Testis (tissue), 3 donors: ENCODE measurements around the gene PNMA8C. TPM values are rescaled to one million over a fixed set of nuclear protein-coding genes. Genes with fewer than 3 reads are reported as not detected.

Source experiments
- DNase-seq: peaks from one replicate; pipeline ENCODE4 v3.0.0-alpha.2; 2019
- H3K27ac ChIP-seq, 2 donors: fragments of 200-600 bp; sonication (generic); one replicate each; pipeline ENCODE4 v1.5.1; 2019
- H3K27me3 ChIP-seq: fragments of 200-600 bp; sonication (generic); one replicate; pipeline ENCODE4 v1.5.1; 2019
- H3K36me3 ChIP-seq: fragments of 200-600 bp; sonication (generic); one replicate; pipeline ENCODE4 v1.5.1; 2017; ENCODE audit warnings: low read depth; ENCODE audit errors: missing control alignments
- H3K4me1 ChIP-seq: fragments of 200-600 bp; sonication (generic); one replicate; pipeline ENCODE4 v1.5.1; 2019
- H3K4me3 ChIP-seq, 2 donors: fragments of 200-600 bp; sonication (generic); one replicate each; pipeline ENCODE4 v1.5.1; 2017 to 2019
- H3K9me3 ChIP-seq: fragments of 200-600 bp; sonication (generic); one replicate; pipeline ENCODE4 v1.5.1; 2017
- POLR2A ChIP-seq: fragments of 450-650 bp; IDR thresholded peaks from one replicate; pipeline ENCODE4 v1.6.1; 2017; ENCODE audit warnings: antibody characterized with exemption, mild to moderate bottlenecking, moderate library complexity
- WGBS, 2 donors: methylation state at CpG; one replicate each; pipeline ENCODE4 v1.1.5; 2018; 5-methylcytosine and 5-hydroxymethylcytosine counted together
- intact Hi-C: fragments of 100-400 bp; cut with DNase I; formaldehyde crosslinking; loops from one replicate; pipeline ENCODE4 v1.15.1; 2023; ENCODE audit warnings: low total_unique reads
- polyA plus RNA-seq: library from polyadenylated mRNA; stranded (reverse); fragments of 350-450 nt; fragmentation: Illumina TruSeq; extraction: RNeasy Lipid Tissue Mini Kit (QIAGEN cat#74804); gene quantifications from one replicate; pipeline ENCODE4 v1.2.3, GENCODE V29; 2014; ENCODE audit warnings: low read depth, low replicate concordance; ENCODE audit not compliant: insufficient read depth
- total RNA-seq, 2 donors: library from RNA; depleted of rRNA; stranded (reverse); fragments of >200 nt; gene quantifications; one replicate each; pipeline ENCODE4 v1.2.3, GENCODE V29; 2016
- TF ChIP-seq, protein P1 (sequence below), 3 experiments: fragments of 450-650 bp in 2 of 3; fragments of 200-600 bp in 1 of 3; sonication (generic) in 1 of 3; IDR thresholded peaks; one replicate each; pipeline ENCODE4 v1.5.1; 2016 to 2019; ENCODE audit warnings: antibody characterized with exemption in 3 of 3, mild to moderate bottlenecking in 2 of 3, moderate library complexity in 1 of 3

PNMA8C gene
- total and polyA plus RNA-seq, 3 donors from 2014 or later, result 1.2 to 1.9 (median 1.4) TPM

DNA sequence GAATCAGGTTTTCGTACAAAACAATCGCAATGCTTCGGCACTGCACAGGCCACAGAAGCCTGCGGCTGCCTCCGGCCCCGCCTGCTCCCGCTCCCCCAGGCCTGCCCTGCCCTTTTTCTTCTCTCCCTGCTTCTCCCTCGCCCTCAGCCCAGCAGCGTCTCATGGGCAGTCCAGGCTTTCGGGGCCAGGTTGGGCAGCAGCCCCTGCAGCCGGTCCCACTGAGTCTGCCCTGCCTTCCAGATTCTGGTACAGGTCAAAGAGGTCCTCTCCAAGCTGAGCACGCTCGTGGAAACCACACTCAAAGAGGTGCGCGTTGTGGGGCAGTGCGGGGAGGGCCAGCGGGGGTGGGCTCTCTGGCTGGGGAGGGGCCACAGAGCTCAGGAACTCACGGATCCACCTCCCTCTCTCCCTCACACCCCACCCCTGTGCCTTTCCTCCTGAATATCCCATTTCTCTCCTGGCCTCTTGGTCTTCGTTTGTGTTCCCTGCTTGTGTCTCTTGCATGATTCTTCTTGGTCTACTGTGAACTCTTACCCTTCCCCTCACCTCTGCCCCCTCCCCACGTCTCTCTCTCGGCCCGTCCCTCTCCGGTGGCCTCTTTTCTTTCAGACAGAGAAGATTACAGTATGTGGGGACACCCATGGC, 45.4 kb downstream of the PNMA8C start:
- Histone ChIP-seq H3K27me3 (no peaks in the 10 kb centered on the region), H3K9me3 (no peaks in the 10 kb centered on the region), H3K4me1 (no peaks in the 10 kb centered on the region), H3K36me3 (no peaks in the 10 kb centered on the region), H3K27ac (no peak overlapping the region), H3K4me3 (no peak overlapping the region)
- no peak for DNase-seq
- TF ChIP-seq, protein P1, sequence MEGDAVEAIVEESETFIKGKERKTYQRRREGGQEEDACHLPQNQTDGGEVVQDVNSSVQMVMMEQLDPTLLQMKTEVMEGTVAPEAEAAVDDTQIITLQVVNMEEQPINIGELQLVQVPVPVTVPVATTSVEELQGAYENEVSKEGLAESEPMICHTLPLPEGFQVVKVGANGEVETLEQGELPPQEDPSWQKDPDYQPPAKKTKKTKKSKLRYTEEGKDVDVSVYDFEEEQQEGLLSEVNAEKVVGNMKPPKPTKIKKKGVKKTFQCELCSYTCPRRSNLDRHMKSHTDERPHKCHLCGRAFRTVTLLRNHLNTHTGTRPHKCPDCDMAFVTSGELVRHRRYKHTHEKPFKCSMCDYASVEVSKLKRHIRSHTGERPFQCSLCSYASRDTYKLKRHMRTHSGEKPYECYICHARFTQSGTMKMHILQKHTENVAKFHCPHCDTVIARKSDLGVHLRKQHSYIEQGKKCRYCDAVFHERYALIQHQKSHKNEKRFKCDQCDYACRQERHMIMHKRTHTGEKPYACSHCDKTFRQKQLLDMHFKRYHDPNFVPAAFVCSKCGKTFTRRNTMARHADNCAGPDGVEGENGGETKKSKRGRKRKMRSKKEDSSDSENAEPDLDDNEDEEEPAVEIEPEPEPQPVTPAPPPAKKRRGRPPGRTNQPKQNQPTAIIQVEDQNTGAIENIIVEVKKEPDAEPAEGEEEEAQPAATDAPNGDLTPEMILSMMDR (IDR thresholded peaks at IDR 0.05), result no peak
- TF ChIP-seq POLR2A, result no peak
- intact Hi-C loops, result no loop called here
- 84 to 87% methylated on average over 22 of the region's 23 CpGs for WGBS, 2 donors

DNA sequence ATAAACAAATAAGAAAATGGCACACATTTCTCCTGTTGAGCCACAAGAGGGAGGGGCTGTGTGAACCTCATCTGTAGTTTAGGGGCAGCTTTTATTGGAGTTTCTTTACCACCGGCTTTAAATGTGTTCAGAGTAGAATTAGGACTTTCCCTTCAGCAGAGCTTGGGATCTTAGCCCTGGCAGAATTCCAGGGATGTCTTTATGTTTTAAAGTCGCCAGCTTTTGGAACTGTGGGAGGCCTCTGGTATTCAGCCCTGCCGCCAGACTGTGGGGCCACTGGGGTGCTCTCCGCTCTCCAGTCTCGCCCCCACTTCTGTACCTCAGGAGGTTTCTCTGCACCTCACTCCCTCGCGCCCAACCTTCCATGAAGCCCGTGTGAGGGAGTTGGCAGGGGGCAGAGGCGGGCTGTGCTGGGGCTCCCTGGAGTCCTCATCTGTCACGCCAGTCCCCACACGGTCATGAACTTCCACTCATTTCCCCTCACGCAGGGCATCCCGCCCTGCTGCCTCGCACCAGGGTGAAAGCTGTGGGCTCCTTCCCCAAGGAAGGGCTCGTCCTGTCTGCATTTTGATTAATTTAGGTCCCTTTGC, 46.9 kb downstream of the PNMA8C start:
- intact Hi-C loops, result no loop called here
- Histone ChIP-seq H3K27ac (no peak overlapping the region), H3K4me3 (no peak overlapping the region), H3K4me1 (peaks cover 8% of the 10 kb centered on the region), H3K27me3 (no peaks in the 10 kb centered on the region), H3K36me3 (no peaks in the 10 kb centered on the region), H3K9me3 (no peaks in the 10 kb centered on the region)
- DNase-seq, result no peak
- TF ChIP-seq, protein P1 (IDR thresholded peaks at IDR 0.05), result no peak
- no peak for TF ChIP-seq POLR2A
- 89 to 90% methylated on average over 15 of the region's 15 CpGs for WGBS, 2 donors

GRCh38 chr19:46381346-46381745, 47.4 kb downstream of the PNMA8C start:
- H3K27me3 ChIP-seq, result no peaks in the 10 kb centered on the region
- WGBS, 2 donors, result 98 to 100% methylated on average over 2 of the region's 2 CpGs
- TF ChIP-seq, protein P1 (IDR thresholded peaks at IDR 0.05), result no peak
- peaks cover 8% of the 10 kb centered on the region for H3K4me1 ChIP-seq
- H3K36me3 ChIP-seq, result no peaks in the 10 kb centered on the region
- DNase-seq, result no peak
- H3K4me3 ChIP-seq, result no peak overlapping the region
- H3K9me3 ChIP-seq, result no peaks in the 10 kb centered on the region
- no peak overlapping the region for H3K27ac ChIP-seq
- intact Hi-C loops, result no loop called here

DNA sequence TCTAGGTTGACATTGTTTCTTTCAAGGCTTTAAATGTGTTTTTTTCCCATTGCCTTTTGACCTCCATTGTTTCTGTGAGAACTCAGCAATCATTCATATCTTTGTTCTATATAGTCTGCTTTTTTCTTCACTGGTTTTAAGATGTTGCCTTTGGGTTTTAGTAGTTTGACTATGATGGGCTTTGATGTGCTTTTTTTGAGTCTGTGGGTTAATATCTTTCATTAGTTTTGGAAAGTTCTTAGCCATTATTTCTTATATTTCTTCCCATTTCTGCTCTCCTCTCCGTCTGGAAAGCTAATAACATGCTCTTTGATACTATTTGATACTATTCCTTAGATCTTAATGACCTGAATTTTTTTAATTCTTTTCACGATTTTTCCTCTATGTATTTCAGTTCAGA, 48.0 kb downstream of the PNMA8C start:
- no peak for DNase-seq
- intact Hi-C loops, result no loop called here
- Histone ChIP-seq H3K4me1 (peaks cover 8% of the 10 kb centered on the region), H3K36me3 (no peaks in the 10 kb centered on the region), H3K27me3 (no peaks in the 10 kb centered on the region), H3K9me3 (no peaks in the 10 kb centered on the region), H3K27ac (no peak overlapping the region), H3K4me3 (no peak overlapping the region)
- 53 to 68% methylated on average over 2 of the region's 2 CpGs for WGBS, 2 donors
- TF ChIP-seq, protein P1 (IDR thresholded peaks at IDR 0.05), result no peak
- no peak for TF ChIP-seq POLR2A

DNA sequence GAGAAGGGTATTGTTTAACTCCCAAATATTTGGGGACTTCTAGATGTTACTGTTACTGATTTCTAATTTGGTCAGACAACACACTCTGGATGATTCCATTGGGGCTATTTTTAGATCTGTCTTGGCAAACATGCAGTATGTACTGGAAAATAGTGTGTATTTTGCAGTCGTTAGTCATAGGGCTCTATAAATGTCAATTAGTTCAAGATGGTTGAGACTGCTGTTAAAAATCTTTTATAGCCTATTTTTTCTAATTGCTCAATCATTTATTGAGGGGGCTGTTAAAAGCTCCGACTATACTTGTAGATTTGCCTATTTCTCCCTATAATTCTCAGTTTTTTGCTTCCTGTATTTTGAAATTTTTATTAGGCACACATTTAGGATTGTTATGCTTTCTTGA, 50.5 kb downstream of the PNMA8C start:
- no peak for DNase-seq
- Histone ChIP-seq H3K36me3 (no peaks in the 10 kb centered on the region), H3K4me3 (no peak overlapping the region), H3K9me3 (no peaks in the 10 kb centered on the region), H3K4me1 (peaks cover 8% of the 10 kb centered on the region), H3K27ac (peak overlapping the region; percentile 36 to 65), H3K27me3 (no peaks in the 10 kb centered on the region)
- 37 to 46% methylated on average over 2 of the region's 2 CpGs for WGBS, 2 donors
- intact Hi-C loops, result no loop called here
- TF ChIP-seq, protein P1 (IDR thresholded peaks at IDR 0.05), result no peak
- TF ChIP-seq POLR2A, result no peak
